Neural progenitor cell (in vitro differentiated cells): ENCODE results near the gene GPR84.

Experiments
- EZH2phosphoT487 ChIP-seq: fragments of 200-600 bp; sonication (generic); IDR thresholded peaks from 2 replicates; pipeline ENCODE4 v1.6.1; 2017; ENCODE audit warnings: antibody characterized with exemption
- TF ChIP-seq, protein P1 (sequence below): fragments of 200-600 bp; sonication (generic); IDR thresholded peaks from 2 replicates; pipeline ENCODE4 v1.5.1; 2017; ENCODE audit warnings: antibody characterized with exemption, mild to moderate bottlenecking

DNA sequence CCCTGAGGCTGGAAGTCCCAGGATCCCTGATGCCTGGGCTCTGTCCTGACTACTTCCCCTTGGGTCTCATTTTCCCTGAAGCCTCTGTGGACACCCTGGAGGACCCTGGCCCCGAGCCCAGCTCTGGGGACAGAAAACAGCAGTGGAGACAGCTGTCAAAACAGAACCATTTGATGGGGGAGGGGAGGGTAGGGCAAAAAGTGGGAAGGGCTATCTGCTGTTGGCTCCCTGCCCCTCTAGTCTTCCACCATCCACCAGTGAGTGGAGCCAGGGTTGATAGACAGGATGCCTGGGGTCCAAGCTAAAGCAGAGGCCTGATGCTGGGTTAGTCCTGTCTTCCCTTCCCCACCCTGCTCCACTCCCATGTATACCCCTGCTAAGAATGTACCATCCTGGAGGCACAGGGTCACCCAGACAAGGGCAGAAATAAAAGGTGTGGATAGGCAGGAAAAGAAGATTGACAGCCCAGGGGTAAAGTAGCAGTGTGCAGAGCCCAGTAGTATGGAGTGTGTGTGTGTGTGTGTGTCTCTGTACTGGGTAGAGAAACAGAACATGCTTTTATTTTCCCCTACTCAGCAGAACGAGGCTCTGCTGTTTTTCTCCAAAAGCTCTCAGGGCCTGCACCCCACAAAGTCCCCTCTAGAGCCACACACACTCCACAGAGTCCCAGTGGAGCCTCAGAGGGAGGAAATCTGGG lies 10.4 kb upstream of the GPR84 start:
- no peak for TF ChIP-seq EZH2phosphoT487
- TF ChIP-seq, protein P1, sequence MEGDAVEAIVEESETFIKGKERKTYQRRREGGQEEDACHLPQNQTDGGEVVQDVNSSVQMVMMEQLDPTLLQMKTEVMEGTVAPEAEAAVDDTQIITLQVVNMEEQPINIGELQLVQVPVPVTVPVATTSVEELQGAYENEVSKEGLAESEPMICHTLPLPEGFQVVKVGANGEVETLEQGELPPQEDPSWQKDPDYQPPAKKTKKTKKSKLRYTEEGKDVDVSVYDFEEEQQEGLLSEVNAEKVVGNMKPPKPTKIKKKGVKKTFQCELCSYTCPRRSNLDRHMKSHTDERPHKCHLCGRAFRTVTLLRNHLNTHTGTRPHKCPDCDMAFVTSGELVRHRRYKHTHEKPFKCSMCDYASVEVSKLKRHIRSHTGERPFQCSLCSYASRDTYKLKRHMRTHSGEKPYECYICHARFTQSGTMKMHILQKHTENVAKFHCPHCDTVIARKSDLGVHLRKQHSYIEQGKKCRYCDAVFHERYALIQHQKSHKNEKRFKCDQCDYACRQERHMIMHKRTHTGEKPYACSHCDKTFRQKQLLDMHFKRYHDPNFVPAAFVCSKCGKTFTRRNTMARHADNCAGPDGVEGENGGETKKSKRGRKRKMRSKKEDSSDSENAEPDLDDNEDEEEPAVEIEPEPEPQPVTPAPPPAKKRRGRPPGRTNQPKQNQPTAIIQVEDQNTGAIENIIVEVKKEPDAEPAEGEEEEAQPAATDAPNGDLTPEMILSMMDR: no peak
